Mesothelial cell of epicardium (in vitro differentiated cells): Measurements from ENCODE around the gene THEM4. TPM values are rescaled to one million over a fixed set of nuclear protein-coding genes. Genes with fewer than 3 reads are reported as not detected.
A peak's percentile ranks its signal among the peaks of the same experiment; 100 is the strongest.

Experiments used
- DNase-seq, 2 experiments: peaks; one replicate each; pipeline ENCODE4 v3.0.0; 2021; ENCODE audit warnings: low spot score in 2 of 2; ENCODE audit not compliant: unreplicated experiment in 2 of 2
- H3K27ac Mint-ChIP-seq: 2 replicates; pipeline ENCODE4 v1.8.0; 2021; ENCODE audit warnings: mixed read lengths
- H3K27me3 Mint-ChIP-seq: 2 replicates; pipeline ENCODE4 v1.8.0; 2021; ENCODE audit warnings: low read depth, mixed read lengths
- H3K36me3 Mint-ChIP-seq: 2 replicates; pipeline ENCODE4 v1.8.0; 2021; ENCODE audit warnings: mixed read lengths
- H3K4me1 Mint-ChIP-seq: 2 replicates; pipeline ENCODE4 v1.8.0; 2021; ENCODE audit warnings: mixed read lengths
- H3K4me3 Mint-ChIP-seq: 2 replicates; pipeline ENCODE4 v1.8.0; 2021; ENCODE audit warnings: mild to moderate bottlenecking, moderate library complexity, mixed read lengths
- H3K9me3 Mint-ChIP-seq: 2 replicates; pipeline ENCODE4 v1.8.0; 2021; ENCODE audit warnings: mixed read lengths
- total RNA-seq: library from RNA; stranded (reverse); gene quantifications from 3 replicates; pipeline ENCODE4 v1.2.1, GENCODE V29; 2021
- TF ChIP-seq, protein P1 (sequence below): fragments of 200-600 bp; sonication (generic); IDR thresholded peaks from one replicate; pipeline ENCODE4 v1.5.0; 2021; ENCODE audit warnings: antibody characterized with exemption; ENCODE audit not compliant: unreplicated experiment

The THEM4 gene
- total RNA-seq, 1 donor from 2014 or later = 24.3 TPM

DNA sequence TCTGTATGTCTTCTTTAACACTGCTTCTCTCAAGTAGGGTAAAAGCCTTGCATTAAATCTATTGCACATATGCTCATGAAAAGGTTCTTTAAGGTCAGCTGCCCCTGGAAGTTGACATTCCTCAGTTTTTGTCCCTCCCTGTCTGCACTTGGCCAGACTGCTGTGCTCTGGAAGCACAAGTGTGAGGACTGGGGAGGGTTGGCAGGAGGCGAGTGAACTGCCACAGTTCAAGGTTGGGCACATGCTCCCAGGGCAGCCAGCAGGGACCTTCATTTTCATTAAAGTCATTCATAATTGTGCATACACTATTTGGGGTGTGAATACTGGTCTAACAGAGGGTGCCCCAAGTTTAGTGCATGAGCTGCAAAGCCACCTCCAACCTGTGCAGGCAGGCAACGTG is 44.9 kb downstream of the THEM4 start:
- no peak overlapping the region for H3K27ac Mint-ChIP-seq
- DNase-seq = no peak
- peaks cover 2% of the 10 kb centered on the region for H3K27me3 Mint-ChIP-seq
- H3K4me1 Mint-ChIP-seq = peaks cover 6% of the 10 kb centered on the region
- H3K9me3 Mint-ChIP-seq = no peaks in the 10 kb centered on the region
- no peak overlapping the region for H3K4me3 Mint-ChIP-seq
- TF ChIP-seq, protein P1, sequence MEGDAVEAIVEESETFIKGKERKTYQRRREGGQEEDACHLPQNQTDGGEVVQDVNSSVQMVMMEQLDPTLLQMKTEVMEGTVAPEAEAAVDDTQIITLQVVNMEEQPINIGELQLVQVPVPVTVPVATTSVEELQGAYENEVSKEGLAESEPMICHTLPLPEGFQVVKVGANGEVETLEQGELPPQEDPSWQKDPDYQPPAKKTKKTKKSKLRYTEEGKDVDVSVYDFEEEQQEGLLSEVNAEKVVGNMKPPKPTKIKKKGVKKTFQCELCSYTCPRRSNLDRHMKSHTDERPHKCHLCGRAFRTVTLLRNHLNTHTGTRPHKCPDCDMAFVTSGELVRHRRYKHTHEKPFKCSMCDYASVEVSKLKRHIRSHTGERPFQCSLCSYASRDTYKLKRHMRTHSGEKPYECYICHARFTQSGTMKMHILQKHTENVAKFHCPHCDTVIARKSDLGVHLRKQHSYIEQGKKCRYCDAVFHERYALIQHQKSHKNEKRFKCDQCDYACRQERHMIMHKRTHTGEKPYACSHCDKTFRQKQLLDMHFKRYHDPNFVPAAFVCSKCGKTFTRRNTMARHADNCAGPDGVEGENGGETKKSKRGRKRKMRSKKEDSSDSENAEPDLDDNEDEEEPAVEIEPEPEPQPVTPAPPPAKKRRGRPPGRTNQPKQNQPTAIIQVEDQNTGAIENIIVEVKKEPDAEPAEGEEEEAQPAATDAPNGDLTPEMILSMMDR = no peak
- H3K36me3 Mint-ChIP-seq = no peaks in the 10 kb centered on the region

DNA sequence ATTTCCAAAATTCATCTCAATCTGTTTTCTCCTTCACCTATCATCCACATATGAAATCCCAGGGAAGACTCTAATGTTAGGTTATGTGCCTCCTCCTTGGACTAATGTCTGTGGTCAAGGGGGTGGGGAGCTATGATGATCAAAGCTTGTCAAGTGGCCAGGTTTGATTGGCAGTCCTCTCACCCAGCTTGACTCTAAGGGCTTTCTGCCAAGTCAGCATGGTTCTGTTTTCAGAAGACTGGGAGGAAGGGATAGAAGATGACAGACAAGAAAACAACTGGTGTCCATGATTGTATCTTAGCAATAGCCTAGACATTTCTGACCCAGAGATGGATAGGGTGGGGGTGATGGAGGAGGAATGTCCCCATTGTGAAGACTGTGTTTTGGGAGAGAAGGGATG is 46.7 kb downstream of the THEM4 start:
- TF ChIP-seq, protein P1 = no peak
- Mint-ChIP-seq H3K4me3 (no peak overlapping the region), H3K4me1 (peaks cover 8% of the 10 kb centered on the region), H3K36me3 (no peaks in the 10 kb centered on the region), H3K27ac (no peak overlapping the region), H3K9me3 (no peaks in the 10 kb centered on the region), H3K27me3 (peaks cover 2% of the 10 kb centered on the region)
- no peak for DNase-seq

DNA sequence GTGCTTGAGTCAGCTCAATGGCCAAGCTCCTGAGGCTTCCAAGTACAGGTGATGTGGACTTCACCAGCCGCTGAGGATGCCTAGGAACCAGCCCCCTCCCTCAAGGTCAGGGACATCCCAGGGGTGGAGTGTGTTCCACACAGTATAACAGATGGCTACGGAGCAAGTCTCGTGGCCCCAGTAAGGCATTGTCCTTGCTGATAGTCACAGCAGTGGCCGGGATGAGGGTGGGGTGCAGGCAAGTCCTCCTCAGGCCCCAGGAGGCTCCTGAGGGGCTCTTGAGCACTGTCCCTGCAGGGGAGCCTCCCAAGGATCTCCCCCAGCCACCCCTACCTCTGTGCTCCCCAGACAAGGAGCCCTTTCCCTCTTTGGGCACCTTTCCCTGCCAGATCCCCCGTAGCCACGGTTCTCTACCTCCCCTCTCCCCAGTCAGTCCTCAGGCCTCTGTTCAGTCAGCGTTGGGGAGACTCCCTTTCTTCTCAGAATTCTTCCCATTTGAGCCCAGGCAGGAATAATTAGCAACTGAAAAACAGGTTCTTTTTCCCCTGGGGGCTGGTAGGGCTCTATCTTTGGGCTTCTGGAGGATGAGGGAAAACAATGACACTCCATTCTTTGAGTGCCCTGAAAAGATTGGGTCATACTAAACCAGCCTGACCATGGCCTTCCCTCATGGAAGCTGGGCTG is 48.7 kb downstream of the THEM4 start:
- Mint-ChIP-seq H3K36me3 (no peaks in the 10 kb centered on the region), H3K27me3 (peaks cover 2% of the 10 kb centered on the region), H3K4me3 (no peak overlapping the region), H3K9me3 (no peaks in the 10 kb centered on the region), H3K27ac (peak overlapping the region; percentile 31), H3K4me1 (peaks cover 16% of the 10 kb centered on the region)
- TF ChIP-seq, protein P1 = no peak
- DNase-seq = no peak

DNA sequence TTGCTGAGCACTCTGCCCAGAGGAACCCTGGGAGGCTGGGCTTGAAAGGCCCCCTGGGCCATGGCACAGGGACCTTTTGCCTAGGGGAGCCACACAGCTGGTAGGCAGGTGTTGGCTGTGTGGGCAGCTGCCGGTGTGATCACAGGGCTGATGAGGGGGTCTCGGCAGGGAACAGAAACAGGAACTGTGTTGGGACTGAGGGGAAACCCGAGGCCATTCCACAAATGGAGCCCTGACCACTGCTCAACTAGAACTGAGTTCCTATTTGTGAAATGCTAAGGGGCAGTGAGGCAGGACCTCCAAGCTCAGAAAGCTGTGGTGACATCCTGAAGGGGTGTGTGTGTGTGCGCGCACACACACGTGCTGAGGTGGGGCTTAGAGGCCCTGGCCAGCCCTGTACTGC is 49.4 kb downstream of the THEM4 start:
- H3K4me3 Mint-ChIP-seq = no peak overlapping the region
- H3K27ac Mint-ChIP-seq = no peak overlapping the region
- H3K36me3 Mint-ChIP-seq = no peaks in the 10 kb centered on the region
- TF ChIP-seq, protein P1 = no peak
- H3K9me3 Mint-ChIP-seq = no peaks in the 10 kb centered on the region
- no peak for DNase-seq
- H3K4me1 Mint-ChIP-seq = peaks cover 21% of the 10 kb centered on the region
- H3K27me3 Mint-ChIP-seq = no peaks in the 10 kb centered on the region

DNA sequence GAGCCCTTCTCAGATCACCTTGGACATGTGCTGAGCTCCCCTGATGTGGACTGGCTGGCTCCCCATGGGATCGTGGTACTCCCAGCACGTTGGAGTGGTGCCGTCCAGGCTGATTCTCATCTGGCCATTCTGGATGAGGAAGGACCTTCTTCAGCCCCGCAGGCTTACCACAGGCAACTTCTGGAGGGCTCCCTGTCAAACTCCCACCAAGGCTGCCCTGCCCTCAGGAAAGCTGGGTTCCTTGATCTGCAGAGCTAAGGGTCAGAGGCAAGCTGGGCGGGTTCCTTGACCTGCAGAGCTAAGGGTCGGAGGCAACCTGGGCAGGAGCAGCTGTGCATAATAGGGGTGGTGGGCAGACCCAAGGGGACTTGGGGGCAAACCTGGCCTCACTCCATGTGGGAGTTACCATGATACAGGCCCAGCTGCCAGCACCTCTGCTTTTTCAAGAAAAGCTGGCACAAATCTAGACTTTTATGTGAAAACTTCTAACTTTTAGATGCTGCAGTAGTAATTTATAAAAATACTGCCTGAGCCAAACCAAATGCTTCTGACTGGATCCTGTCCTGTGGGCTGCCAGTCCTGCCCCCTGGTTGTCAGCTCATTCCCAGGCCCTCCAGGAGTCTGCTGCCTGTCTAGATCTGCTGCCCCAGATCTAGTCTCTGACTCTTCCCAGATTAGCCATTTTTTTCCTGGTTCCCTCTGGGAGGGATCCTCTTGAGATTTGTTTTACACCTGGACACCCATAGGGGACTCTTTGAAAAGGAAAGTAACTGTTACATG is 50.2 kb downstream of the THEM4 start:
- H3K4me3 Mint-ChIP-seq = no peak overlapping the region
- peaks cover 21% of the 10 kb centered on the region for H3K4me1 Mint-ChIP-seq
- no peak overlapping the region for H3K27ac Mint-ChIP-seq
- H3K36me3 Mint-ChIP-seq = no peaks in the 10 kb centered on the region
- no peaks in the 10 kb centered on the region for H3K9me3 Mint-ChIP-seq
- no peak for DNase-seq
- TF ChIP-seq, protein P1 = no peak
- no peaks in the 10 kb centered on the region for H3K27me3 Mint-ChIP-seq
